Endothelial cell (in vitro differentiated cells): Measurements from ENCODE around the gene NADK. TPM values are rescaled to one million over a fixed set of nuclear protein-coding genes. Genes with fewer than 3 reads are reported as not detected.
"Not testable (repeated sequence)": the region's sequence is repeated elsewhere in the genome, so short reads cannot be mapped to it uniquely, and the experiment has no call there.

Source experiments
- DNase-seq: peaks from one replicate; pipeline ENCODE4 v3.0.0; 2021; ENCODE audit warnings: low spot score
- H3K27ac Mint-ChIP-seq: one replicate; pipeline ENCODE4 v1.8.0; 2021; ENCODE audit warnings: mixed read lengths, inconsistent platforms; ENCODE audit not compliant: unreplicated experiment
- H3K27me3 Mint-ChIP-seq: one replicate; pipeline ENCODE4 v1.8.0; 2021; ENCODE audit warnings: mild to moderate bottlenecking, moderate library complexity, mixed read lengths, inconsistent platforms; ENCODE audit not compliant: unreplicated experiment
- H3K36me3 Mint-ChIP-seq: one replicate; pipeline ENCODE4 v1.8.0; 2021; ENCODE audit warnings: mild to moderate bottlenecking, low read depth, mixed read lengths, inconsistent platforms; ENCODE audit not compliant: unreplicated experiment
- H3K4me1 Mint-ChIP-seq: one replicate; pipeline ENCODE4 v1.8.0; 2021; ENCODE audit warnings: mild to moderate bottlenecking, mixed read lengths, inconsistent platforms; ENCODE audit not compliant: unreplicated experiment
- H3K4me3 Mint-ChIP-seq: one replicate; pipeline ENCODE4 v1.8.0; 2021; ENCODE audit warnings: mild to moderate bottlenecking, mixed read lengths, inconsistent platforms; ENCODE audit not compliant: unreplicated experiment
- H3K9me3 Mint-ChIP-seq: one replicate; pipeline ENCODE4 v1.8.0; 2021; ENCODE audit warnings: mixed read lengths, inconsistent platforms; ENCODE audit not compliant: unreplicated experiment
- CTCF ChIP-seq: fragments of 200-600 bp; sonication (generic); IDR thresholded peaks from one replicate; pipeline ENCODE4 v1.5.0; 2021; ENCODE audit warnings: antibody characterized with exemption; ENCODE audit not compliant: unreplicated experiment
- total RNA-seq: library from RNA; stranded (reverse); fragmentation: NEBNext Ultra II Directional; extraction: Animal tissue kit (Norgen Biotek cat#: 25700); gene quantifications from one replicate; pipeline ENCODE4 v1.2.1, GENCODE V29; 2021; ENCODE audit not compliant: unreplicated experiment

NADK gene
- total RNA-seq, 1 donor from 2014 or later = 85.4 TPM

GRCh38 chr1:1703796-1704195 lies 74.5 kb downstream of the NADK start:
- no peaks in the 10 kb centered on the region for H3K9me3 Mint-ChIP-seq
- no peaks in the 10 kb centered on the region for H3K36me3 Mint-ChIP-seq
- no peak overlapping the region for H3K4me3 Mint-ChIP-seq
- no peaks in the 10 kb centered on the region for H3K4me1 Mint-ChIP-seq
- H3K27ac Mint-ChIP-seq = no peak overlapping the region
- TF ChIP-seq CTCF = no peak
- no peak for DNase-seq
- H3K27me3 Mint-ChIP-seq = no peaks in the 10 kb centered on the region

GRCh38 chr1:1702506-1702905 lies 75.8 kb downstream of the NADK start:
- not testable (repeated sequence) for H3K4me1 Mint-ChIP-seq, H3K4me3 Mint-ChIP-seq, H3K9me3 Mint-ChIP-seq, H3K27ac Mint-ChIP-seq, H3K36me3 Mint-ChIP-seq, H3K27me3 Mint-ChIP-seq, DNase-seq

Other genes with a start within 250 kb of the NADK start
- 6.6 TPM for gene TMEM240, start 237.8 kb downstream of the NADK start, total RNA-seq
- 114 TPM for gene SSU72, start 203.6 kb downstream of the NADK start, total RNA-seq
- 11.6 TPM for gene FNDC10, start 178.3 kb downstream of the NADK start, total RNA-seq
- gene MIB2, start 163.0 kb downstream of the NADK start, total RNA-seq = 84.4 TPM
- gene MMP23B, start 146.3 kb downstream of the NADK start, total RNA-seq = 26.7 TPM
- 71.0 TPM for gene CDK11B, start 119.5 kb downstream of the NADK start, total RNA-seq
- 140 TPM for gene SLC35E2B, start 85.7 kb downstream of the NADK start, total RNA-seq
- 109 TPM for gene CDK11A, start 54.1 kb downstream of the NADK start, total RNA-seq
- gene GNB1, start 112.6 kb upstream of the NADK start, total RNA-seq = 427 TPM
- gene CALML6, start 136.8 kb upstream of the NADK start, total RNA-seq = 0.64 TPM
- 0.92 TPM for gene TMEM52, start 140.8 kb upstream of the NADK start, total RNA-seq
- not detected for gene CFAP74, start 225.3 kb upstream of the NADK start, total RNA-seq
- 0.64 TPM for gene GABRD, start 240.9 kb upstream of the NADK start, total RNA-seq